Chondrocyte (in vitro differentiated cells): ENCODE results near the gene PRELID1. TPM values are rescaled to one million over a fixed set of nuclear protein-coding genes. Genes with fewer than 3 reads are reported as not detected.

Experiments used
- DNase-seq: peaks from one replicate; pipeline ENCODE4 v3.0.0; 2021; ENCODE audit warnings: mixed read lengths, low spot score
- H3K27ac Mint-ChIP-seq: one replicate; pipeline ENCODE4 v1.8.0; 2021; ENCODE audit warnings: mild to moderate bottlenecking, moderate library complexity, mixed read lengths; ENCODE audit not compliant: unreplicated experiment
- H3K27me3 Mint-ChIP-seq: 2 replicates; pipeline ENCODE4 v1.8.0; 2021; ENCODE audit warnings: low read depth, mixed read lengths
- H3K36me3 Mint-ChIP-seq: 2 replicates; pipeline ENCODE4 v1.8.0; 2021; ENCODE audit warnings: low read depth, mixed read lengths
- H3K4me1 Mint-ChIP-seq: 2 replicates; pipeline ENCODE4 v1.8.0; 2021; ENCODE audit warnings: low read depth, mild to moderate bottlenecking, mixed read lengths
- H3K4me3 Mint-ChIP-seq: one replicate; pipeline ENCODE4 v1.8.0; 2021; ENCODE audit warnings: mild to moderate bottlenecking, moderate library complexity, mixed read lengths; ENCODE audit not compliant: unreplicated experiment
- H3K9me3 Mint-ChIP-seq: 2 replicates; pipeline ENCODE4 v1.8.0; 2021; ENCODE audit warnings: low read depth, mixed read lengths
- CTCF ChIP-seq: fragments of 200-600 bp; sonication (generic); IDR thresholded peaks from 2 replicates; pipeline ENCODE4 v1.5.0; 2021; ENCODE audit warnings: antibody characterized with exemption, mild to moderate bottlenecking, moderate library complexity
- total RNA-seq: library from RNA; stranded (reverse); gene quantifications from 3 replicates; pipeline ENCODE4 v1.2.1, GENCODE V29; 2021

Gene PRELID1
- total RNA-seq, 1 donor from 2014 or later = 109 TPM

- Mint-ChIP-seq H3K36me3 (peaks cover 2% of the 10 kb centered on the region), H3K4me3 (no peak overlapping the region), H3K27me3 (no peaks in the 10 kb centered on the region)
Observed at GRCh38 chr5:177347699-177348098, 44.1 kb downstream of the PRELID1 start.

GRCh38 chr5:177349362-177349647 lies 45.7 kb downstream of the PRELID1 start:
- TF ChIP-seq CTCF = no peak
- H3K27me3 Mint-ChIP-seq = no peaks in the 10 kb centered on the region
- no peaks in the 10 kb centered on the region for H3K36me3 Mint-ChIP-seq
- H3K4me3 Mint-ChIP-seq = peak overlapping the region; percentile 95
- H3K4me1 Mint-ChIP-seq = peaks cover 41% of the 10 kb centered on the region
- DNase-seq = no peak
- no peaks in the 10 kb centered on the region for H3K9me3 Mint-ChIP-seq
- peak overlapping the region; percentile 55 for H3K27ac Mint-ChIP-seq

More at GRCh38 chr5:177347699-177348098, 44.1 kb downstream of the PRELID1 start:
- H3K27ac Mint-ChIP-seq = no peak overlapping the region
- no peaks in the 10 kb centered on the region for H3K9me3 Mint-ChIP-seq
- H3K4me1 Mint-ChIP-seq = peaks cover 41% of the 10 kb centered on the region
- no peak for DNase-seq
- TF ChIP-seq CTCF = no peak

- H3K4me1 Mint-ChIP-seq = peaks cover 41% of the 10 kb centered on the region
- no peaks in the 10 kb centered on the region for H3K36me3 Mint-ChIP-seq
- H3K27ac Mint-ChIP-seq = no peak overlapping the region
- peak overlapping the region; percentile 95 for H3K4me3 Mint-ChIP-seq
- no peak for DNase-seq
- TF ChIP-seq CTCF = no peak
- H3K27me3 Mint-ChIP-seq = no peaks in the 10 kb centered on the region
- no peaks in the 10 kb centered on the region for H3K9me3 Mint-ChIP-seq
Observed at GRCh38 chr5:177349762-177350161, 46.2 kb downstream of the PRELID1 start.

GRCh38 chr5:177350776-177351391 lies 47.3 kb downstream of the PRELID1 start:
- H3K36me3 Mint-ChIP-seq = no peaks in the 10 kb centered on the region
- no peak for DNase-seq
- H3K4me3 Mint-ChIP-seq = peak overlapping the region; percentile 95
- H3K27ac Mint-ChIP-seq = peak overlapping the region; percentile 97
- no peak for TF ChIP-seq CTCF
- no peaks in the 10 kb centered on the region for H3K27me3 Mint-ChIP-seq
- peaks cover 2% of the 10 kb centered on the region for H3K9me3 Mint-ChIP-seq
- peaks cover 41% of the 10 kb centered on the region for H3K4me1 Mint-ChIP-seq

GRCh38 chr5:177351392-177352329 lies 48.1 kb downstream of the PRELID1 start, which contains the start of gene LMAN2:
LMAN2 (minus strand) TSS chr5:177351668; CDS start chr5:177351647, 21 bp downstream.
- no peak for DNase-seq
- TF ChIP-seq CTCF = no peak
- Mint-ChIP-seq H3K27ac (peak within 1 kb of the TSS; percentile 97), H3K36me3 (no peaks in the 10 kb centered on the region), H3K9me3 (peaks cover 2% of the 10 kb centered on the region), H3K4me1 (peaks cover 39% of the 10 kb centered on the region), H3K4me3 (peak within 1 kb of the TSS; percentile 95), H3K27me3 (no peaks in the 10 kb centered on the region)
